ENCODE data around the gene SORBS2.

SORBS2 gene

DNA sequence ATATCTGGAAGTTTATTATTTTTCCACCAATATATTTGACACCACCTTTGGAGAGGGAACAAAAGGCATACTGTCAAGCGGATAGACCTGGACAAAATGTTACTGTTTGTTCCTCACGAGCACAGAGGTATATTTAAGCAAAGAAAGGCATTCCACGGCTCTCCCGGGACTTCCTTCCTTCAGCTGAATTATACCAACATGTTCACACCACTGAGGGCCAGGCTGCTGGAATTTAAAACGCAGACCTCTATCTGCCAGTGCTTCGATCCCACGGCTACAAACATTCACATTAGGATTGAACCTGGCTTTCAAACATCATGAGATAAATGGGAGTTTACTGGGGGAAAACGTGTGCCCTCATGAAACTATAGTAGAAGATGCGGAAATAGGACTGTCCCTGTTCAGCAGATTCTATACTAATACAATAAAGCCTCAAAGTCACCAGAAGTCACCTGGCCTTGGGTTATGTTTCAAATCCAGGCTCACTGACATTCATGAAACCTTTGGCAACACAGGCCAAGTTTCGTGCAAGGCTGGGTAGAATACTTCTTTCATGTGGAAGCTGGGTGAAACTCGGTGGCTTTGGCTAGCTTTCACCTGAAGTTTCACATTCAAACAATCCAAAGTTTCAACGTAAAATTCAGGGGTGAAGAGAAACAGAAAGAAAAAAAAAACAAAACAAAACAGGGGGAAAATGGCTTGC lies 39.5 kb downstream of the SORBS2 start:
- no peak for DNase-seq

DNA sequence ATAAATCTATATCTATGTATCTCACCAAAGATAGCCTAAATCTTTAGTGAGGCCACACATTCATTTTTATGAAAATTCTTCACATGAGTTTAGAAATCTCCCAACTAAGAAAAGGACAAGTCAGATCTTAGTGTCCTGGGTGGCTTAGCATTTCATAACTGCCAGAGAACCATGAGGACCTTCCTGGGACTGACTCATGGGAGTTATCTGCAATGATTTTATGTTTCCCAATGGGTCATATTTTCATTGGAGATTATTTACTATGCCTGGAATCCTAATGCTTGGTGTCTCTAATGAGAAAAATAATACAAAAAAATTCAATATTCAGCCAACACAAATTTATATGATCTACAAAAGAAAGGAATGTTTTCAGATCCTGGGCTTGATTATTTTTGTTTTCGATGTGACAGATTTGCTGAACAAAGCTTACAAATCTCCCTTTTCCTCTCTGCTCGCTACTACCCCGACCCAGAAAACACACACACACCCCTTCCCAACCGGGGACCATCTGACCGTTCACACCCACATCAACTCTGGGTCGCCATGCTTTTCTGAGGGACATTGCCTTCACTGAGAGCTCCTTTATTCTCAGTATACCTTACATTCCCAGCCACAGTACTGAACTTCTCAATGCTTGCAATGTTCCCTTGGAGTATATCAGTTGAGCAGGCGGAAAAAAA lies 40.1 kb downstream of the SORBS2 start:
- no peak for DNase-seq

DNA sequence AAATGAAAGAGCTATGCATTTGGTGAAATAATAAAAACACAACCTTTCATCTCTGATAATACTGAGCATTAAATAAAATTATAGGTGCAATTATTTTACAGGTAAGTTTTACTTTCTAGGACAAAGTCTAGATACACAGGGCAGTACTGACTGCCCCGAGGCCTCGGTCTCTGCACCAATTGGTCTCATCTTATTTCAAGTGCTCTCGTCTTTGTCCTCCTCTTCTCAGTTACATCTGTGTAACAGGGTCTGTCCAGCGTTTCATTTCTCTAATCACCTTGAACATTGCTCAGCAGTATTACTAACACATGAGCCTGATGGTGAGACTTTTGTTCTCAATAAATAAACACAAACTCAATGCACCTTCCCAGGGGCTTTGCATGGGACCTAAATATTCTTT lies 44.5 kb downstream of the SORBS2 start:
- no peak for DNase-seq

DNA sequence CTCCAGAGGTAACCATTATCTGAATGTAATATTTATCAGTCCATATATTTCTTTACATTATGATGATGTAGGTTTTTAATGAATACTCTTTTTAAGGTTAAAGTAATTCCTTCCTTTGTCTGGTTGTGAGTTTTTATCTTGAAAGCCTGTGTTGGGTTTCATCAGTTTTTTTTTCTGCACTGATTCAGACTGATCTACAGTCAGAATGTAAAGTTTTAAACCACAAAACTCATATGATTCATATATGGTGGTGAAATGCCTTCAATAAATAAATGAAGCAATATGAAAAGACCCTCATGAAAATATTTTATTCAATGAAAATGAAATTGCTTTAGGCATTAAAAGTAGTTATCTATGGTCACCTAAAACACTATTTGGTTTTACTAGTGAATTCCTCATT lies 47.1 kb downstream of the SORBS2 start:
- DNase-seq, result no peak

DNA sequence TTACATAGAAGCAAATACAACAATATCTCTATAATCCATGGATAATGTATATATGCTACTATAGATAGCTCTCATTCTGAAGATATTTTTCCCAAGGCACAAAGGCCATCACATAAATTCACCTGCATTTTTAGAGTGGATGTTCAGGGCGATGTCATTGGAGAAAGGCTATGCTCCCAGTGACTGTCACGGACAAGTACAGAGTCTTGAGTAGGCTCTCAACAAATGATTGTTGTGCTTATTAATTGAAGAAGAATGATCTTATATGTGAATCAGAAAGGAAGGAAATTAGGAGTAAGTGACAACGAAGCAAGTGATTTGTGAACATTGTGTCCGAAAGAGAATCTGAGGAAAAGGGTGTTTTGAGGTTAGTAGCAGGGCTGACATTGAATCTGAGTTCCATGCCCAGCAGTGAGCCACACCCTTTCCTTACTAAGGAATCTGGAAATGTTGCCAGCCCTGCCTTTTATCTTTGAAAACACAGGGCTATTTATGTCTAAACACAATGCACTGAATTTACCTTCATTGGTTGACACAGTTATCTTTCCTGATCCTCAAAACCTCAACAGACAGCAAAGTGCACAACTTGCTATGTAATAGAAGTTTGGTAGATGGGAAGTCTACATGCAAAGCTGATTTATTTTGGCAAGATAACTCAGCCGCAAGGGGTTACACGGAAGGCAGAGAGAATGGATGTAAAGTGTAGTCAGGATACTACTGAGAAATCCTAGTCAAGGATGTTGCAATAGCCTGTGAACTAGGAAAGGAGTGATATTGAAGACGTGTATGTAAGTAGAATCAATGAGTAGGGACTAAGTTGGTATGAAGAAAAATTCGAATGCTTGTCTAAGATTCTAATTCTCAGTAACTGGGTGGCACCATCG lies 50.4 kb downstream of the SORBS2 start:
- DNase-seq, result no peak

DNA sequence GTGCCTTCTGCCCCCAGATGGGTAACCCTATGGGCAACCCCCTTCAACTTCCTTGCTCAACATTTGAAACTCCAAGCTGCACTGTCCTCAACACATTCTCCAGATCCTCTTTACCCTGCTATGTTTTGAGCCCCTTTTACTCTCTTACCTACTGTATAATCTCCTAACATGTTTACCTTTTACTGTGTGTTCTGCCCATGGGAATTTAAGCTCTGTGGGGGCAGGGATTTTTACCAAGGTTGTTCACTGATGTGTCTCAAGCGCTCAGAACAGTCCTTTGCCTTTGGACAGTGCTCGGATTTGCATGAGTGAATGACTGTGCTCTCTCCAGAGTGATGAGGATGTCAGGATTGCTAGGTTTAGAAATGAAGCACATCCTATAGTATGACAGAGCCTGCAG lies 53.2 kb downstream of the SORBS2 start:
- DNase-seq, result no peak

DNA sequence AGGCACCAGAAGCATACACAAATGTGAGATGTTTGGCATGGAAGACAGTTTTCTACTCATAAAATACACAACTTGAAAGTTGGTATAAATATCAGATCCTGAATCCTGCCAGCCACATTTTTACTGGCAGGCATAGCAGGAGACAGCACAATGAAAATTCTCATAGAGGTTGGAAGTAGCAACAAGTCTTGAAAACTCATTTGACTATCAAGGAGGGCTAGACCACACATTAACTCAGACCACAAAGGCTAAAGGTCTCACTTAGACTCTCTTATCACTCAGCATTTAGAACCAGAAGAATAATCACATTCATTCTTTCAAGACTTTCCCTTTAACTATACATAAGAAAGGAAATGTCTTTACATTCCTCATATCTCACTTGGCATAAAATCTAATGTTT lies 56.5 kb downstream of the SORBS2 start:
- no peak for DNase-seq

DNA sequence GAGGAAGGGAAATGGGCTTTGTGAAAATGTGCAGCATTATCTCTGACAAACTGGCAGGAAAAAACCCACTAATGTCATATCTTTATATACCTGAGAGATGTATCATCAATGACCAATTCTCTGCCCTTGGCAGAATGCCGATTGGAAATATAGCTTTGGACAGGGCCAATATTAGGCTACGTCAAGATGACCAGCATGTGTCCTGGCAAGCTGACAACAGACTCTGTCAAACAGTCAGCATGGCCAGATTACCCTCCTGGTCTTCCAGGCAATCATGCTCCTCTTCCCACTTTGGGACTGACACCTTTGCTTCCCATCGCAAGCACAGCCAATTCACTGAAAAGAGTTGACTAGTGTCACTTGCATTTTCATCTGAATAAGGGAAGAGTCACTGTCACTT lies 57.0 kb downstream of the SORBS2 start:
- DNase-seq, result no peak

DNA sequence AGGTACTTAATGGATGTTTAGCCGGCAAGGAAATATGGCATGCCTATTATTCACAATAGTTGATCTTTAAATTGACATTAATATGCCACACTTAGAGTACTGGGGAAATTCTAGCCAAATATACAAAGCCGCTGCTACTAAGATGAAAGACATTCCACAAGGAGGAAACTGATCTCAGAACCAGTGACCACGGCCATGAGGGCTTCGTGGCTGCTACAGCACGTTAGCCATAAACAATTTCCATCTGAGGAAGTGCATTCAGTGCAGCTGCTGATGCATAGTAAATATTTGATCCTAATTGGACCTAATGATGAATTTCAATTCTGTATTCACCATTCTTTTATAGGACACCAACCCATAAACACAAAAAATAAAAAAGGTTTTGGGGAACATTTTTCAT lies 59.1 kb downstream of the SORBS2 start:
- DNase-seq, result no peak

DNA sequence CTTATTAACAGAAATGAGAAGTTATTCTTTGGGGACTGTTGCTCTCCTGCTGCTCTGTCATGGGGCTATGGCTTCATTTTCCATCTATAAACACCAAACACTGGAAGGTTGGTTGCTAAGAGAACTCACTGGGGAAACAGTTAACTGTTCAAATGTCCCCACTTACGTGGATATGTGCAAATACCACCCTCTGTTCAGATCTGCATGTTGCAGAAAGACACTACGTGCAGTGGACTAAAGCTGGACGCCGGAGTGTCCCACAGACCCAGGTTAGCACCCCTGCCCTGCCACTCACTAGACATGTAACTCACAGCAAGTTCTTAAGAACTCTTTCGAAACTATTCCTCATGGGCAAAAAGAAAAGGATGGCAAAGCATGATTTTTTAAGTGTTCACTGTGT lies 62.1 kb downstream of the SORBS2 start:
- DNase-seq, result no peak

DNA sequence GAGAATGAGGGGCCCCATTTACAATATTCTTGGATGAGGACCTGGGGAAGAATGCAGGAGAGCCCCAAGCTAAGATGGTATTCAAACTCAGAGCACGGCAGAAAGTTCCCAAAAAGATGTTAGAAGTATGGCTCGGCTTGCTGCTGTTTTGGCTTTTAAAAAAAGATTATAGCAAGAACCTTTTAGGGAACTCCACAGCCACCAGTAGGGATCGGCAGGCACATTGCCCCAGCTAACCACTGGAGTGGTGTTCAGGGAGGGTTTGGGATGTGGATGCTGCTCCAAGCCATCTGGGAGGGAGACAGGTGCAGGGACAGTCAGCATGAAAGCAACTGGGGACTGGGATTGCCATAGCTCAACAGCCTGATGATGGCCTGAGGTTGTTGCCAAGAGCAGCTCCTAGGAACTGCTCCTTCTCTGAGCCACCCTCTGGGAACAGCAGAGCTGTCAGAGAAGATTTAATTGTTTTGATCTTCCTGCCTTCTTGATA lies 63.0 kb downstream of the SORBS2 start:
- no peak for DNase-seq

DNA sequence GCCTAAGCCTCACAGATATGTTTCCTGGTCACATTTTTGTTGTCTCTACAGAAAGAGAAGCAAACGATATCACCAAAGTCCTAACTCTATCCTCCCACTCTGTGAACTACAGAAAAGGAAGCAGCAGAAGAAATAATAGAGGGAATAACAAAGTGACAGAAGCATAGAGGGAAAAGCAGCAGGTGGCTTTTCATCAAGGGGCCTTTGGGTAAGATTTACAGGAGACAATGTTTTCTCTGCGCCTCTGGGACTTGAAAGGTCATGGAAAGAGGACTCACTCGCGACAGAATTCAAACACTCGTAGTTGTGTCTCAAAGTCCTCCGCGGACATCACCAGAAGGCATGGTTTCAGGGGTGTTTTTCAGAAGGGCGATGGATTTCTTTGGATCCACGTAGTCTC lies 66.1 kb downstream of the SORBS2 start:
- DNase-seq, result no peak

DNA sequence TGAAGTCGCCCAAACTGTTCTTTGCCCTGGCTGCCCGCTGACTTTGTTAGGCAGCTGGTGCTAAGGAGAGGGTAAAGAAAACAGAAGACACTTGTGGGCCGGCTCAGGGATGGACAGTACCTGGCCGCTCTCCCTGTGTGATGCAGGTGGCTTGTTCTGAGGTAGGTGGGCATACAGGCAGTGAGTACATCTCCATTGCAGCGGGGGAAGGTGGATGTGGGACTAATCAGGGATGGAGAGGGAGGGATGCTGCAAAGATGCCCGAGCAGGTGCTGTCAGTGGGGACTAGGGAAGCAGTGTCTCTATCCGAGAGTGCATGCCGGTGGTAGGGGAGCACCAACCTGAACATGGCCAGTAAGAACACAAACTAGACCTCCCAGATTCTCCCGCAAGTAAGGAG lies 67.0 kb downstream of the SORBS2 start:
- no peak for DNase-seq

DNA sequence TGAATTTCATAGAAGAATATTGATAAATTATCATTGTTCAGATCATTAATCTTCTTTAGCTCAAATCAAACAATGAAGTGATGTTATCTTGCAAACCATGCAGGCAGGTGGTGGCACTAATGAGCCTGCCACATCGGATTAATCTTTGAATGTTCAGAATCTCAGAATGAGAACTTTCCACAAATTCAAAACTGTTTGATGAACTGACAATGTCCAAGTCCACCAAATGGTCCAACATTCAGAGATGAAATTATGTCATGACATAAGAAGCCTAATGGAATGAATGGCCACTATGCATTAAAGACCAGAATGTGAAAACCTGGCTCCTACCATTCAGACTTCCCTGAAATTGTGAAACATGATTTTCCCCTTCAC lies 67.5 kb downstream of the SORBS2 start:
- DNase-seq, result no peak

DNA sequence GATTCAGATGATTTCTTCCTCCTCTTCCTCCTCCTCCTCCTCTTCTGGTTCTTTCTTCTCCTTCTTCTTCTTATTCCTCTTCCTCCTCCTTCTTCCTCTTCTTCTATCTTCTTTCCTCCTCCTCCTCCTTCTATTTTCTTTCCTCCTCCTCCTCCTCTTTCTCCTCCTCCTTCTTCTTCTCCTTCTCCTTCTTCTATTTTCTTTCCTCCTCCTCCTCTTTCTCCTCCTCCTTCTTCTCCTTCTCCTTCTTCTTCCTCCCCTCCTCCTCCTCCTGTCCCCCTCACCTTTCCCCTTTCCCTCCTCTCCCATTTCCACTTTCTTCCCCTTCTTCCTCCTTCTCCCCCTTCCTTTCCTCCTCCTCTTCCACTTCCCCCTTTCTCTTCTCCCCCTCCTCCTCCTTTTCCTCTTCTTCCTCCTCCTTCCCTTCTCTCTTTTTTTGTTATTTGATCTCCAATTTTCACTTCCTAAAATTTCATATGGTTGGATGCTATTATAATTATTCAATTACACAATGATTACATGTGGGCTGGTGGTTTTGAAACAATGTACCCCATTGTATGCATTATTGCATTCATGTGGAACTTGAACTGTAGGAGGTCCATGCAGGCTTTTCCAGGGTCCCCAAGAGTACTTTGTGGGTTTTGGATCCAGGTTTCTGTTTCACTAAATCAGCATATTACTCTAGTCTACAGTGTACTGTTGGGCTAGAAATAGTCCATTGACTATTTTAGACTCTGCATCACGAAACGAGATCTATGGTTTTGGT lies 68.1 kb downstream of the SORBS2 start:
- DNase-seq, result no peak

DNA sequence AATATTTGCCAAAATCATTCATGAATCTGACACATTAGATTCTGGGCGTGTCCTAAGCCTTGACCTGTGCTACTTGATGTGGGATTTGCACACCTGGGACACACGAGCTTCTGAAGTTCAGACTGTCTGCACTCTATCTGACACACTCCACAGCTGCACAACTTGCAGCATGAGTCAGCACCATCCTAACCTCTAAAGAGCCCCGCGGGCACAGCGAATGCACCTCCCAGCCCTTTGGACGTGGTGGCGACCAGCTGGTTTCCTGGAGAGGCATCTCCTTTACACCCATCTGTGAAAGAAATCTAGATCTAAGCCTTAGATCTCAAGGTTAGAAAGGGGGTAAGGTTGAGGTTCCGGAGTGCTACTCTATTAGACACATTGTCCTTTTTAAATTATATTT lies 69.2 kb downstream of the SORBS2 start:
- DNase-seq, result no peak

DNA sequence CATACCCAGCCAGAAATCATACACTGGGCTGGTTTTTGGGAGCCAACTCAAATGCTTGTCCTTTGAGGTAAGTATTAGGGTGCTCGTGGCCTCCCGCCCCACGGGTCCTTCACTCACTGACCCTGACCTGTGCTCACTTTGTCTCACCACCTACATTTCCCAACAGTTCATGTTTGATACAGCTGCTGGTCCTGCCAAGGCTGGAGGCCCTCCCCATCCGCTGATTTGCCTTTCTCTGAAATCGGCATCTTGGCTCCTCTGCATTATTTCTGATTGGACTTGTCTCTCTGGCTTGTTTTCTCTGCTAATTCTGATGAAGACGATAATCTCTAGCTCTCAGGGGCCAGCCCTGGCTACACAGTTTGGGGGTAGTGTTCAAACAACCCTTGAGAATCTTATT lies 70.2 kb downstream of the SORBS2 start:
- DNase-seq, result no peak

DNA sequence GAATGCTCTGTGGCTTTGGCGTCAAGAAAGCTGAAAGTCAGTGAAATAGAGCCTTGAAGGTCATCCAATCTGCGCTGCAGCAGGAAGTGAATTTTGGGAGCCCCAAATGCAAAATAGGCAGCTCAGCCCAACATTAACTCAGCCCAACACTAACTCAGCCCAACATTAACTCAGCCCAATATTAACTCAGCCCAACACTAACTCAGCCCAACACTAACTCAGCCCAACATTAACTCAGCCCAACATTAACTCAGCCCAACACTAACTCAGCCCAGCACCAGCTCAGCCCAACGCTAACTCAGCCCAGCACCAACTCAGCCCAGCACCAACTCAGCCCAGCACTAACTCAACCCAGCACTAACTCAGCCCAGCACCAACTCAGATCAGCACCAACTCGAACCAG lies 71.5 kb downstream of the SORBS2 start:
- DNase-seq, result no peak

DNA sequence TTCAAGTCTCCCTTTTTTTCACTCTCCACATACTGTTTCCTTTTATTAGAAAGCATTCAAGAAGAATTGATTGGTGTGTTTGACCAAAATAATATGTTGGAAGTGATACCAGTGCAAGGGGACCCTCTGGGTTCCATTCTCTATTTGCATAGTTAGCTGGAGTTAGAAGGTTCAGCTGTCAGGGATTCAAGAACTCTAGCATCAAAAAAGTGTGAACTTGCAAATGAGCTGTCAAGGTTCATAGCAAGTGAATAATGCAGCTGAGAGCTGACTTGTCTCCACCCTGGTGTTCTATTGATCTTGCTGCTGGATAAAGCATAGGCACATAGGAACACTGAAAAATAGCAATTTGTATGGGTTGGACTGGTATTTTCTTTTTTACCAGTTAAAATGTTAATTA lies 73.2 kb downstream of the SORBS2 start:
- DNase-seq, result no peak

DNA sequence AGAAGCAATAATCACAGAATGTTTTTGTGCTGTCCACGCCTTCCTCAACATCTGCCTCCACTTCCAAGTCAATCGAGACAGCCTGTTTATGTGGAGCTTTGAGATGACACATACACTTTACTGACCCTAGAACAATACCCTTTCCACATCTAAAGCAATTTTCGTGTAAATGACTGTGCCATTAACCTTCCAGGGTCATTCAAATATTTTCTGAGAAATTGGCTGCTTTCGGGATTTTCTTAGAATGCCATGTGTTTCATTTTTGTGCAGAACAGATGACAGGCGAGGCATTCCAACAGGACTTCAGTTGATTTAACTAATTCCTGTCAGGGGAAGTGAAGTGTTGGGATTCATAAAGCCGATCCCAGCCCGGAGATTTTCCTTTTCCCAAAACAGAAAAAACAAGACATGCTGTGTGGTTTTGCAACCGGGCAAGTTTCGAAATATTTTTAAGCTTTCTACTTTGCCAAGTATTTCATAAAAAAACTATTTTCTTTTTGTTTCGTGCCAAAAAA lies 73.9 kb downstream of the SORBS2 start:
- DNase-seq, result no peak

DNA sequence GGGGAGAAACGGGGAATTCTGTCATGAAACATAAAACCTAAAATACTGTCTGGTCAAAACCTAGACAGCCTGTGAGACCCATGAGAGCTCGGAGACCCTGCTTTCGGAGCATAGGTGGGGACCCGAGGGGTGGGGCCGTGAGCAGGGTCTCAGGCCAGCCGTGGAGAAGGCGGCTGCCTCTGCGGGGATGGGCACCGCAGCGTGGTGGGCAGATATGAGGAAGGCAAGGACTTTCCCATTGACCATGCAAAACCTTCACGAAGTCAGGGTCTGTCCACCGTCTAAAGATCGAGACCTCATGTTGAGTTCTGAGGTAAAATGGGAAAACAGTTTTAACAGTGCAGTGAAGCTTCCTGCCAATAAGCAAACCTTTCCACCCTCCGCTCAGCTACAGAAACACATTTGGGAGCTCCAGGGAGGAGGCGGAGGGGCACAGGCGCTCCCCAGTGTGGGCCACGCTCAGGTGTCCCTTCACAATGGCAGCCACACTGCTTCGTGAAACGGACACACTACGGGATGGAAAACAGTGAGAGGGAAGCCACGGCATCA lies 74.4 kb downstream of the SORBS2 start:
- DNase-seq, result no peak

DNA sequence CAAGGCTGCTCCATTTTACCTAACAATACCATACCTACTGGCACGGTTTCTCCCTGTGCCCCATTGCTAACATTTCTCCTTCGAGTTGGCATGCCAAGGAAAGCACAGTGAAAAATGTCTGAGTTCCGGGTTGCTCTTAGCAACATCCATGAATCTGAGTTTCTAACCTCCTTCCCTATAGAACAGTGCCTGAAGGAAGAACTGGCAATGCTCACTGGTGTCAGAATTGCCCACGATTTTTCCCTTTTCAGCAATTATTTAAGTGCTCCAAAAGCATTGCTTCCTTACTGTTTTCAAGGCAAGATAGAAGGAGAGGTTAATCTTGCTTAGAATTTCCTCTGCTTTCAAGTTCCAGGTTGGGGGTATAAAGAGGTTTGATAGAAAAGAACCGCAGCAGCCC lies 75.1 kb downstream of the SORBS2 start:
- DNase-seq, result no peak
